ENCODE results near the gene HES1.

HES1 gene

DNA sequence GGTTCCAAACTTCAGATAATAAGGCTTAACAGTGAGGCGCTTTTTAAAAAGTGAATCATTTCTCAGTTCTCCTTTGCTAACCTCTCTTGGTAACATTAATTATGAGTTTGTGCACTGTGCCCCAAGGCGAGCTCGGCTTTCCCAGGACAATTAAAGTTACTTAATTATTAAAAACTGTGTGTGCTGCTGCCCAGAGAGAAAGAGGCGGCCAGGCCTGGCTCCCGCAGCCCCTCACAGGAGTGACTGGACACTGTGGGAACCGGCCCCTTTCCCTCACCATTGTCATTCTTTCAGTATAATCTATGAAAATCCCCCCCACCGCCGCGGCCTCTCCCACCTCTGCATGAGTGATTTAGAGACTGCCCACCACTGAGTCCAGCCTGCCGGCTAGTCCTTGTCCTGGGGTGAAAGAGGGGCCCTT is 43.1 kb upstream of the HES1 start:
- DNase-seq = no peak
- H3K4me3 ChIP-seq (ENCODE audit: insufficient read depth, low read depth, low read length, poor library complexity, severe bottlenecking) = no peak overlapping the region
- H3K9me3 ChIP-seq (ENCODE audit: control insufficient read depth, low read length) = no peaks in the 10 kb centered on the region
- no peaks in the 10 kb centered on the region for H3K4me1 ChIP-seq (ENCODE audit: control insufficient read depth, insufficient read depth, low read length, poor library complexity, severe bottlenecking)
- H3K36me3 ChIP-seq (ENCODE audit: control insufficient read depth, insufficient read depth, low read length) = no peaks in the 10 kb centered on the region
- H3K27ac ChIP-seq (ENCODE audit: insufficient read depth, low read length, poor library complexity, severe bottlenecking) = no peak overlapping the region
- no peaks in the 10 kb centered on the region for H3K27me3 ChIP-seq (replicated peaks; ENCODE audit: control insufficient read depth, insufficient read depth, low read length, poor library complexity, severe bottlenecking)

DNA sequence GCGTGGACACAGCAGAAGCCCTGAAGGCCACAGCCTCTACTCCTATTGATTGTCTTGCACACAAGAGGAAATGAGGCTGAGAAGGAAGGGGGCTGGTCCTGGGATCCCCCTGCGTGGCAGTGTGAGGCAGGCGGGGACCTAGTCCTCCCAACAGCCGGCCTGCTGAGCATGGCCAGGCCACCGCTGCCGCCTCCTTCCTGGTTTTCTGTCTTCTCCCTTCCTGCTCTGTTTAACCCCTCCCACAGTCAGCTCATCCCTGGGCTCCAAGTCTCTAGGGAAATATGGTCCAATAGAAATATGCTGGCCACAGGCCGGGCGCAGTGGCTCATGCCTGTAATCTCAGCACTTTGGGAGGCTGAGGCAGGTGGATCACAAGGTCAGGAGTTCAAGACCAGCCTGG is 42.1 kb upstream of the HES1 start:
- H3K4me3 ChIP-seq (ENCODE audit: insufficient read depth, low read depth, low read length, poor library complexity, severe bottlenecking) = no peak overlapping the region
- H3K27me3 ChIP-seq (replicated peaks; ENCODE audit: control insufficient read depth, insufficient read depth, low read length, poor library complexity, severe bottlenecking) = no peaks in the 10 kb centered on the region
- DNase-seq = no peak
- H3K4me1 ChIP-seq (ENCODE audit: control insufficient read depth, insufficient read depth, low read length, poor library complexity, severe bottlenecking) = no peaks in the 10 kb centered on the region
- H3K36me3 ChIP-seq (ENCODE audit: control insufficient read depth, insufficient read depth, low read length) = no peaks in the 10 kb centered on the region
- H3K27ac ChIP-seq (ENCODE audit: insufficient read depth, low read length, poor library complexity, severe bottlenecking) = no peak overlapping the region
- H3K9me3 ChIP-seq (ENCODE audit: control insufficient read depth, low read length) = no peaks in the 10 kb centered on the region

DNA sequence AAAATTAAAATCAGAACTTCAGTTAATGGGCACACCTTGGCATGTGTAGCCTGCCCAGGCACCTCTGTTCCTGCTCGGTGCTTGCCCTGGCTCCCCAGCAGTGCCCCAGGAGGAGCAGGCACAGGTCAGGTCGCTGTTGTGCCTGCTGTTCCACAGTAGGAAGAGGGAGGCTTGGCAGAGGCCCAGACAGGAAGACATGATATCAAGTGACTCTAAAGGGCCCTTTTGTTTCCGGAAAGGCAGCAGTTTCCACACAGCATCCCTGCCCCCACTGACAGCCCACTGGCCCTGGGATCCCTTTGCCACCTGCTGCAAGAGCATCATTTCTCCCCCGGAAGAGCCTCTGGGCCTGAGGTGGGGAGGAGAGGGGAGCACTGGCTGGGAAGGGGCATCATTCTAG is 40.5 kb upstream of the HES1 start:
- Histone ChIP-seq H3K36me3 (ENCODE audit: control insufficient read depth, insufficient read depth, low read length) (no peaks in the 10 kb centered on the region), H3K27me3 (replicated peaks; ENCODE audit: control insufficient read depth, insufficient read depth, low read length, poor library complexity, severe bottlenecking) (no peaks in the 10 kb centered on the region), H3K4me3 (ENCODE audit: insufficient read depth, low read depth, low read length, poor library complexity, severe bottlenecking) (no peak overlapping the region), H3K27ac (ENCODE audit: insufficient read depth, low read length, poor library complexity, severe bottlenecking) (no peak overlapping the region), H3K4me1 (ENCODE audit: control insufficient read depth, insufficient read depth, low read length, poor library complexity, severe bottlenecking) (no peaks in the 10 kb centered on the region), H3K9me3 (ENCODE audit: control insufficient read depth, low read length) (no peaks in the 10 kb centered on the region)
- DNase-seq = no peak

DNA sequence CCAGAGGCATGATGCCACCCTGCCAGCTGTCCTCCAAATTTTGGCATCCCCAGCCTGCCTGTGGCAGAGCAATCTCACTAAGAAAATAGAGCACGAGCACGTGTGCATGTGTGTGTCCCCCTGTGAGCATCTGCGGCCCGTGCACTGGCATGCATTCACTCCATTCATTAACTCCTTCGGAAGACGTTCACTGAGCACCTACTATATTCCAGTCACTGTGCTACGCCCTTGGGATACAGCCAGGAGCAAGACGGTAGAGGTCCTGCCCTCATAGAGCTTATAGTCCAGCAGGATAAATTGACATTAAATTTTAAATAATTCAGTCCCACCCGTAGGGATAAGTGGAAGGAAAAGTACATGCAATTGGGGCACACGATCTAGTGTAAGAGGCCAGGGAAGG is 40.0 kb upstream of the HES1 start:
- no peak for DNase-seq
- H3K9me3 ChIP-seq (ENCODE audit: control insufficient read depth, low read length) = no peaks in the 10 kb centered on the region
- no peaks in the 10 kb centered on the region for H3K27me3 ChIP-seq (replicated peaks; ENCODE audit: control insufficient read depth, insufficient read depth, low read length, poor library complexity, severe bottlenecking)
- H3K4me1 ChIP-seq (ENCODE audit: control insufficient read depth, insufficient read depth, low read length, poor library complexity, severe bottlenecking) = no peaks in the 10 kb centered on the region
- H3K27ac ChIP-seq (ENCODE audit: insufficient read depth, low read length, poor library complexity, severe bottlenecking) = no peak overlapping the region
- H3K4me3 ChIP-seq (ENCODE audit: insufficient read depth, low read depth, low read length, poor library complexity, severe bottlenecking) = no peak overlapping the region
- no peaks in the 10 kb centered on the region for H3K36me3 ChIP-seq (ENCODE audit: control insufficient read depth, insufficient read depth, low read length)

DNA sequence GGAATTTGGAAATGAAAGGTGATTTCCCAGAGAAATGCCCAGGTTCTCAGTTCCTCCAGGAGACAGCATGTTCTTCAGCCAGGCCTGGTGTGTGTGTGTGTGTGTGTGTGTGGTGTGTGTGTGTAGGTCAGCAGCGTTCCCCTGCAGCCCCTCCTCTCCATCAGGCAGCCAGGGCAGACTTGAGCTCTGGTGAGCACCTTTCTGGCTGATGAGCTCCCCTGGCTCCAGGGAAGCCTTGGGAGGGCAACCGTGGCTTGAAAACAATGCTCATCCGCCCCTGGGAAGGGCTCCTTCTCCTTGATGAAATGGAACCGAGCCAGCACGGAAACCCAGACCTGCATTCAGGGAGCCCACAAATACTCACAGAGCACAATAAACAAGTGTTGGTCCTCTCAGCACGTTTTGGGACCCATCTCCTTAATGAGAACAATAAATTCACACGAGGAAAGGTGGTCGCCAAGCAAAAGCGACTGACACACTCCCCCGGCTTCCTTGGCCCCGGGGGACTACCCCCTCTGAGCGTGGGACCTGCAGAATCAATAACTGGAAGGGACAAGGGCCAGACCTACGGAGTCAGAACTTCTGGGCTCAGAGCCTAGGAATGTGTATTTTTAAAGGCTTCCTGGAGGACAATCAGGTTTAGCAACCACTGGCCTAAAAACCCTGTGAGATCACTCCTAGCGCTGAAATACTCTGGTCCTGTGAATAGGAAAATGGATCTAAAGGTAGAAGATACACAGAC is 38.6 kb upstream of the HES1 start:
- no peaks in the 10 kb centered on the region for H3K36me3 ChIP-seq (ENCODE audit: control insufficient read depth, insufficient read depth, low read length)
- H3K27ac ChIP-seq (ENCODE audit: insufficient read depth, low read length, poor library complexity, severe bottlenecking) = no peak overlapping the region
- H3K4me1 ChIP-seq (ENCODE audit: control insufficient read depth, insufficient read depth, low read length, poor library complexity, severe bottlenecking) = no peaks in the 10 kb centered on the region
- no peaks in the 10 kb centered on the region for H3K9me3 ChIP-seq (ENCODE audit: control insufficient read depth, low read length)
- H3K4me3 ChIP-seq (ENCODE audit: insufficient read depth, low read depth, low read length, poor library complexity, severe bottlenecking) = no peak overlapping the region
- no peaks in the 10 kb centered on the region for H3K27me3 ChIP-seq (replicated peaks; ENCODE audit: control insufficient read depth, insufficient read depth, low read length, poor library complexity, severe bottlenecking)
- DNase-seq = no peak

DNA sequence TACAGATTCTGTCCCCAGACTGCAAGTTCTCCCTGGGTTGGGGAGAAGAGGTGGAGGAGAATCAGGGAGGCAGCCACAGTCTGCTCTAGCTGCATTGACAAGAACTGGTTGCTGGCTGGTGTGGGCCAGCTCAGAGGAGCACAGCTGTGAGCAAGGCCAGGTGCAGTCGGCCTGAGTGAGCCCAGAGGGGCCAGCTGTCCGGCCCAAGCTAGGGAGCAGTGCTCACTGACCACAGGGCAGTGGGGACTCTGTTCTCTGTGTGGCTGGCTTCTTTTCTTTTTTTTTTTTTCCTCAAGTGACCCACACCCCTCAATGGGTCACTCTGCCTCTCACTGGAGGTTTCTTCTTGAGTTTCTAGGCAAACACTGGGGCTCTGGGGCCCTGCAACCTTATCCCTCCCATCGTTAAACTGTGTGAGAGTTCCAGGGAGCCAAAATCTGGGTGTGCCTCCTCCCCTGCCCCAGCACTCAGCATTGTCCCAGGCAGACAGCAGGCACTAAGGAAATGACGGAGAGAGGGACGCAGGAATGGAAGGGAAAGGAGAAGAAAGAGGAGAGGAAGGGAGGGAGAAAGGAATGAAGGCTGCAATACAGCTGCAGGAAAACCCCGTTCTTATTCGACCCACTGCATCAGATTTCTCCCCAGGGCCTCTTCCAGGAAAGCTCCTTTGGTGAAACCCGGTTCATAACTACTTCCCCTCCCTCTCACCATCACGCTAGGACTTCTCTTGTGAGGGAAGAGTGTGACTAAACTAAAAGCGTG is 37.7 kb upstream of the HES1 start:
- no peak overlapping the region for H3K27ac ChIP-seq (ENCODE audit: insufficient read depth, low read length, poor library complexity, severe bottlenecking)
- H3K4me1 ChIP-seq (ENCODE audit: control insufficient read depth, insufficient read depth, low read length, poor library complexity, severe bottlenecking) = no peaks in the 10 kb centered on the region
- no peak for DNase-seq
- H3K36me3 ChIP-seq (ENCODE audit: control insufficient read depth, insufficient read depth, low read length) = no peaks in the 10 kb centered on the region
- no peaks in the 10 kb centered on the region for H3K9me3 ChIP-seq (ENCODE audit: control insufficient read depth, low read length)
- H3K27me3 ChIP-seq (replicated peaks; ENCODE audit: control insufficient read depth, insufficient read depth, low read length, poor library complexity, severe bottlenecking) = no peaks in the 10 kb centered on the region
- H3K4me3 ChIP-seq (ENCODE audit: insufficient read depth, low read depth, low read length, poor library complexity, severe bottlenecking) = no peak overlapping the region

DNA sequence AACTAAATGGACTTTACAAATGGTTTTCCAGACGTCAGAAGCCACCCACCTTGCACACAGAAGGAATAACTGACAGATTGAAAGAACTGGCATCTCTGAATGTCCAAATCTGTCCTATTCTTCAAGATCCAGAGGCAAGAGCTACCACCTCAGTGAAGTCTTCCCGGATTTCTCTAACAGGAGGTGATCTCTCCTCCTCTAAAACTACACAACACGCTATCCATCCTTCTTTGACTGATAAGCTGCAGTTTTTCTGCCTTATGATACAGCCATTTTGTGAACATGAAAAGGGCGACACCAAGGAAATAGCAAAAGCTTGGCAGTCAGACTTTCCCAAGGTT is 37.1 kb upstream of the HES1 start:
- no peak for DNase-seq
- Histone ChIP-seq H3K4me1 (ENCODE audit: control insufficient read depth, insufficient read depth, low read length, poor library complexity, severe bottlenecking) (no peaks in the 10 kb centered on the region), H3K36me3 (ENCODE audit: control insufficient read depth, insufficient read depth, low read length) (no peaks in the 10 kb centered on the region), H3K27me3 (replicated peaks; ENCODE audit: control insufficient read depth, insufficient read depth, low read length, poor library complexity, severe bottlenecking) (no peaks in the 10 kb centered on the region), H3K9me3 (ENCODE audit: control insufficient read depth, low read length) (no peaks in the 10 kb centered on the region), H3K4me3 (ENCODE audit: insufficient read depth, low read depth, low read length, poor library complexity, severe bottlenecking) (no peak overlapping the region), H3K27ac (ENCODE audit: insufficient read depth, low read length, poor library complexity, severe bottlenecking) (no peak overlapping the region)

DNA sequence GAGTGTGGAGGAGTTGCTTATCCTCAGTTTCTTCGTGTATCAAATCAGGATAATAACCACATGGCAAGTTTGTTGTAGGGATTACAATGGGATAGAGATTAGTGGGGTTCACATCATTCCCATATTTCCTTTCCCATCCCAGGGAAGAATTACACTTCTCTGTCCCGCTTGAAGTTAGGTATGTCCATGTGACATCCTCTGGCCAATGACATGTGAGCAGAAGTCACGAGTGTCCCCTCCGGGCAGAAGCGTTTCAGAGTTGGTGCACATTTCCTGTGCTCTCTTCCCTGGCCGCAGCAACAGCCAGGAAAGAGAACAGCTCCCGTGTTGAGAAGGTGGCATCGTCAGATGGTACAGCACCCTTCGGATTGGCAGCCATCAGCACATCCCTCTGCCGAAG is 36.7 kb upstream of the HES1 start:
- Histone ChIP-seq H3K27me3 (replicated peaks; ENCODE audit: control insufficient read depth, insufficient read depth, low read length, poor library complexity, severe bottlenecking) (no peaks in the 10 kb centered on the region), H3K4me3 (ENCODE audit: insufficient read depth, low read depth, low read length, poor library complexity, severe bottlenecking) (no peak overlapping the region)

DNA sequence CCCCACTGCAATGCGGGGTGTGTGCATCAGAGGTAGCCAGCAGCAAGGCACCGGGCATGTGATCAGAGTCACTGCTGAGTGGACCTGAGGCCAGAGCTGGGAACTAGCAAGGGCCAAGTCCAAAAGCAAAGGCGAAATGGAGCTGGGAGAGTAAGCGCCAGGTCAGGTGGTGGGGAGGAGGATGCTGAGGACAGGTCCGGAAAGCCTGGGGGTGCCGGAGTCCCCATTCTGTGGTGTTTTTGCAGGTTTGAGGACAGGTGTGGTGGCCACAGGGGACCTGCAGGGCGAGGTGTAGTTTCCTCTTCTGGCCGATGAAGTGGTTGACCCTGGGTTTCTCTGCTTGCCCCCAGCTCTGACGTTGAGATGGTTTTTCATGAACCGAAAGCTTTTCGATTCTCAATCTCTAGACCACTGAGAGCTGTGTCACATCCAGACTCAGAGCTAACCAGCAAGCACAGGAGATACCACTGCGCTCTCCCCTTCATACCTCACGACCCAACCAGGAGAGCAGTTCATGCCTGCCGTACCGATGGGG is 35.0 kb upstream of the HES1 start:
- H3K27ac ChIP-seq (ENCODE audit: insufficient read depth, low read length, poor library complexity, severe bottlenecking) = no peak overlapping the region
- H3K27me3 ChIP-seq (replicated peaks; ENCODE audit: control insufficient read depth, insufficient read depth, low read length, poor library complexity, severe bottlenecking) = no peaks in the 10 kb centered on the region
- H3K9me3 ChIP-seq (ENCODE audit: control insufficient read depth, low read length) = no peaks in the 10 kb centered on the region
- no peak for DNase-seq
- H3K4me1 ChIP-seq (ENCODE audit: control insufficient read depth, insufficient read depth, low read length, poor library complexity, severe bottlenecking) = no peaks in the 10 kb centered on the region
- H3K36me3 ChIP-seq (ENCODE audit: control insufficient read depth, insufficient read depth, low read length) = no peaks in the 10 kb centered on the region
- H3K4me3 ChIP-seq (ENCODE audit: insufficient read depth, low read depth, low read length, poor library complexity, severe bottlenecking) = no peak overlapping the region

More for the DNA sequence above, 36.7 kb upstream of the HES1 start:
- no peak overlapping the region for H3K27ac ChIP-seq (ENCODE audit: insufficient read depth, low read length, poor library complexity, severe bottlenecking)
- no peak for DNase-seq
- no peaks in the 10 kb centered on the region for H3K4me1 ChIP-seq (ENCODE audit: control insufficient read depth, insufficient read depth, low read length, poor library complexity, severe bottlenecking)
- no peaks in the 10 kb centered on the region for H3K9me3 ChIP-seq (ENCODE audit: control insufficient read depth, low read length)
- H3K36me3 ChIP-seq (ENCODE audit: control insufficient read depth, insufficient read depth, low read length) = no peaks in the 10 kb centered on the region

Measured in effector memory CD4-positive, alpha-beta T cell (primary cell).